Smooth muscle cell (in vitro differentiated cells): ENCODE results near the gene NRG3. TPM values are rescaled to one million over a fixed set of nuclear protein-coding genes. Genes with fewer than 3 reads are reported as not detected.

Experiments
- DNase-seq: peaks from one replicate; lab custom pipeline; 2025; ENCODE audit not compliant: unreplicated experiment; lab: John Stamatoyannopoulos, UW
- H2AFZ ChIP-seq: fragments of 200-600 bp; sonication (generic); 2 replicates; pipeline ENCODE4 v1.6.0; 2016; ENCODE audit warnings: antibody characterized with exemption, low read depth, mild to moderate bottlenecking
- H3F3A ChIP-seq: fragments of 200-600 bp; sonication (generic); 2 replicates; pipeline ENCODE4 v1.6.0; 2017; ENCODE audit warnings: antibody characterized with exemption, low read depth
- H3K27ac ChIP-seq: fragments of 200-600 bp; sonication (generic); 2 replicates; pipeline ENCODE4 v1.5.1; 2016; ENCODE audit warnings: low read depth, mild to moderate bottlenecking
- H3K27me3 ChIP-seq: fragments of 200-600 bp; sonication (generic); 2 replicates; pipeline ENCODE4 v1.6.1; 2016; ENCODE audit warnings: low read depth, mild to moderate bottlenecking
- H3K36me3 ChIP-seq: fragments of 200-600 bp; sonication (generic); 2 replicates; pipeline ENCODE4 v1.5.1; 2016; ENCODE audit warnings: low read depth
- H3K4me1 ChIP-seq: fragments of 200-600 bp; sonication (generic); 2 replicates; pipeline ENCODE4 v1.5.1; 2016; ENCODE audit warnings: low read depth
- H3K4me2 ChIP-seq: fragments of 200-600 bp; sonication (generic); 2 replicates; pipeline ENCODE4 v1.6.0; 2016; ENCODE audit warnings: mild to moderate bottlenecking
- H3K4me3 ChIP-seq: fragments of 200-600 bp; sonication (generic); 2 replicates; pipeline ENCODE4 v1.5.1; 2016; ENCODE audit warnings: mild to moderate bottlenecking
- H3K79me2 ChIP-seq: fragments of 200-600 bp; sonication (generic); 2 replicates; pipeline ENCODE4 v1.6.0; 2016; ENCODE audit warnings: low read depth, mild to moderate bottlenecking
- H3K9ac ChIP-seq: fragments of 200-600 bp; sonication (generic); 2 replicates; pipeline ENCODE4 v1.6.0; 2016; ENCODE audit warnings: low read depth
- H3K9me3 ChIP-seq: fragments of 200-600 bp; sonication (generic); replicated peaks from 2 replicates; pipeline ENCODE4 v1.5.1; 2016; ENCODE audit warnings: low read depth
- H4K20me1 ChIP-seq: fragments of 200-600 bp; sonication (generic); 2 replicates; pipeline ENCODE4 v1.6.0; 2016; ENCODE audit warnings: low read depth
- CTCF ChIP-seq: fragments of 200-600 bp; sonication (generic); IDR thresholded peaks from 2 replicates; pipeline ENCODE4 v1.5.1; 2017; ENCODE audit warnings: borderline replicate concordance, mild to moderate bottlenecking, antibody characterized with exemption; ENCODE audit not compliant: insufficient read depth, poor library complexity, severe bottlenecking
- WGBS: methylation state at CpG from one replicate; pipeline ENCODE4 v1.1.7; 2016; ENCODE audit warnings: low lambda C conversion rate; 5-methylcytosine and 5-hydroxymethylcytosine counted together
- polyA plus RNA-seq: library from polyadenylated mRNA; unstranded; fragments of >200 nt; fragmentation: Nextera tagmentation; extraction: Ambion mirVana; gene quantifications from 2 replicates; pipeline ENCODE4 v1.2.1, GENCODE V29; 2016
- total RNA-seq: library from RNA; depleted of rRNA; stranded (reverse); fragments of >200 nt; gene quantifications from 2 replicates; pipeline ENCODE4 v1.2.3, GENCODE V29; 2014

Gene NRG3
- total and polyA plus RNA-seq, 2 experiments from 2014 or later: 4.0 to 4.8 TPM

GRCh38 chr10:81885491-81885890 lies 10.5 kb downstream of the NRG3 start:
- H3K36me3 ChIP-seq: no peaks in the 10 kb centered on the region
- no peaks in the 10 kb centered on the region for H3K9me3 ChIP-seq
- no peak for DNase-seq
- H4K20me1 ChIP-seq: no peaks in the 10 kb centered on the region
- TF ChIP-seq CTCF: no peak
- no peak overlapping the region for H3K4me3 ChIP-seq
- H3K4me1 ChIP-seq: peaks cover 6% of the 10 kb centered on the region
- H2AFZ ChIP-seq: no peak overlapping the region
- no peaks in the 10 kb centered on the region for H3F3A ChIP-seq
- H3K4me2 ChIP-seq: no peak overlapping the region
- no peak overlapping the region for H3K9ac ChIP-seq
- WGBS: 94% methylated on average over 2 of the region's 2 CpGs
- H3K27ac ChIP-seq: no peak overlapping the region
- H3K79me2 ChIP-seq: no peaks in the 10 kb centered on the region
- H3K27me3 ChIP-seq: no peaks in the 10 kb centered on the region

GRCh38 chr10:81886939-81887338 lies 11.9 kb downstream of the NRG3 start:
- DNase-seq: no peak
- Histone ChIP-seq H4K20me1 (no peaks in the 10 kb centered on the region), H3K27me3 (no peaks in the 10 kb centered on the region), H3K9ac (no peak overlapping the region), H3K4me2 (no peak overlapping the region), H3K79me2 (no peaks in the 10 kb centered on the region), H3K4me1 (peaks cover 8% of the 10 kb centered on the region), H3K27ac (no peak overlapping the region), H2AFZ (no peak overlapping the region), H3K36me3 (no peaks in the 10 kb centered on the region), H3K4me3 (no peak overlapping the region), H3F3A (no peaks in the 10 kb centered on the region), H3K9me3 (no peaks in the 10 kb centered on the region)
- TF ChIP-seq CTCF: no peak

- WGBS: 79% methylated on average over 7 of the region's 7 CpGs
- no peak for DNase-seq
- no peaks in the 10 kb centered on the region for H3K36me3 ChIP-seq
Measured at GRCh38 chr10:81889181-81889769, 14.3 kb downstream of the NRG3 start.

More at GRCh38 chr10:81889181-81889769, 14.3 kb downstream of the NRG3 start:
- no peaks in the 10 kb centered on the region for H3K9me3 ChIP-seq
- no peaks in the 10 kb centered on the region for H4K20me1 ChIP-seq
- H2AFZ ChIP-seq: no peak overlapping the region
- no peaks in the 10 kb centered on the region for H3K27me3 ChIP-seq
- no peaks in the 10 kb centered on the region for H3K79me2 ChIP-seq
- no peak for TF ChIP-seq CTCF
- peaks cover 12% of the 10 kb centered on the region for H3K4me1 ChIP-seq
- no peaks in the 10 kb centered on the region for H3F3A ChIP-seq
- H3K4me3 ChIP-seq: no peak overlapping the region
- H3K27ac ChIP-seq: no peak overlapping the region
- H3K9ac ChIP-seq: no peak overlapping the region
- no peak overlapping the region for H3K4me2 ChIP-seq
